ENCODE measurements around the gene RBP3. TPM values are rescaled to one million over a fixed set of nuclear protein-coding genes. Genes with fewer than 3 reads are reported as not detected.

Gene RBP3
- total RNA-seq (not detected), total RNA-seq (0 to 0.06 (median 0) reads per million in 29 experiments)
- total RNA-seq (2013) = not detected

GRCh38 chr10:47348138-47348651 lies at the start of gene RBP3:
Gene RBP3, plus strand, starts transcription at chr10:47348363. Its CDS starts 122 bp downstream, at chr10:47348485.
- DNase-seq (no peak), ATAC-seq (replicated peaks in 1 of 4) (no peak)
- H3K4me3 Mint-ChIP-seq = no peak within 1 kb of the TSS
- WGBS (ENCODE audit: insufficient coverage) = 78% methylated on average over 4 of the region's 5 CpGs
- no peaks in the 10 kb centered on the region for H3K27me3 Mint-ChIP-seq
- Histone ChIP-seq H3K36me3 (ENCODE audit: control insufficient read depth in 2 of 2, extremely low read depth in 1 of 2, insufficient read depth in 1 of 2, low read length in 1 of 2) (no peaks in the 10 kb centered on the region), H3K4me3 (ENCODE audit: control insufficient read depth in 1 of 2, extremely low read depth in 1 of 2, low read length in 1 of 2) (no peak within 1 kb of the TSS), H3K27ac (ENCODE audit: low read length) (no peak within 1 kb of the TSS), H3K27me3 (replicated peaks in 1 of 2; ENCODE audit: control insufficient read depth in 2 of 2, extremely low read depth in 1 of 2, insufficient read depth in 2 of 2, low read length in 1 of 2) (peaks cover 0 to 11% of the 10 kb centered on the region in 2 experiments), H3K4me1 (ENCODE audit: control insufficient read depth in 1 of 2, extremely low read depth in 1 of 2, insufficient read depth in 2 of 2, low read length in 2 of 2) (no peaks in the 10 kb centered on the region), H3K9me3 (no peaks in the 10 kb centered on the region)
- no peak within 1 kb of the TSS for H3K27ac Mint-ChIP-seq
- ChIA-PET CTCF (interaction anchor here in 1 of 2 donors (0.5 kb wide), 1 partner anchor 1339 kb away, joined by 5 read pairs; no protein-coding TSS in a partner anchor), POLR2A (no interaction called here)
- no peaks in the 10 kb centered on the region for H3K9me3 Mint-ChIP-seq
- H3K36me3 Mint-ChIP-seq = no peaks in the 10 kb centered on the region
- H3K4me1 Mint-ChIP-seq = no peaks in the 10 kb centered on the region

GRCh38 chr10:47298715-47299114 lies 49.4 kb upstream of the RBP3 start:
- H3K4me1 Mint-ChIP-seq = peaks cover 12 to 26% (median 21%) of the 10 kb centered on the region in 3 donors
- Histone ChIP-seq H3K4me1 (ENCODE audit: control insufficient read depth in 1 of 2, extremely low read depth in 1 of 2, insufficient read depth in 2 of 2, low read length in 2 of 2) (peaks cover 0 to 20% of the 10 kb centered on the region in 2 experiments), H3K4me3 (ENCODE audit: control insufficient read depth in 1 of 2, extremely low read depth in 1 of 2, low read length in 1 of 2) (no peak overlapping the region), H3K36me3 (ENCODE audit: control insufficient read depth in 2 of 2, extremely low read depth in 1 of 2, insufficient read depth in 1 of 2, low read length in 1 of 2) (no peaks in the 10 kb centered on the region), H3K27ac (ENCODE audit: low read length) (no peak overlapping the region), H3K27me3 (replicated peaks in 1 of 2; ENCODE audit: control insufficient read depth in 2 of 2, extremely low read depth in 1 of 2, insufficient read depth in 2 of 2, low read length in 1 of 2) (peaks cover 2 to 25% of the 10 kb centered on the region in 2 experiments), H3K9me3 (no peaks in the 10 kb centered on the region)
- no peak for ATAC-seq (replicated peaks in 1 of 4)
- POLR2A ChIA-PET = no interaction called here
- CTCF ChIA-PET = no interaction called here
- H3K27ac Mint-ChIP-seq = no peak overlapping the region
- H3K9me3 Mint-ChIP-seq = no peaks in the 10 kb centered on the region
- H3K36me3 Mint-ChIP-seq = no peaks in the 10 kb centered on the region
- no peak for DNase-seq
- H3K4me3 Mint-ChIP-seq = no peak overlapping the region
- H3K27me3 Mint-ChIP-seq = peaks cover 8 to 14% of the 10 kb centered on the region in 2 donors
- WGBS (ENCODE audit: insufficient coverage) = no CpG with 5 or more reads among the region's 1 CpG

- peaks cover 2 to 23% of the 10 kb centered on the region in 2 experiments for H3K27me3 ChIP-seq (replicated peaks in 1 of 2; ENCODE audit: control insufficient read depth in 2 of 2, extremely low read depth in 1 of 2, insufficient read depth in 2 of 2, low read length in 1 of 2)
- no peaks in the 10 kb centered on the region for H3K9me3 Mint-ChIP-seq
- peaks cover 0 to 20% of the 10 kb centered on the region in 2 experiments for H3K4me1 ChIP-seq (ENCODE audit: control insufficient read depth in 1 of 2, extremely low read depth in 1 of 2, insufficient read depth in 2 of 2, low read length in 2 of 2)
- H3K4me3 Mint-ChIP-seq = peak within 1 kb of the TSS; percentile 74 to 84 (median 74)
- H3K4me1 Mint-ChIP-seq = peaks cover 12 to 27% (median 21%) of the 10 kb centered on the region in 3 donors
- H3K27ac Mint-ChIP-seq = peak within 1 kb of the TSS in 1 of 2 donors; percentile 40
- peak within 1 kb of the TSS; percentile 37 to 63 for H3K4me3 ChIP-seq (ENCODE audit: control insufficient read depth in 1 of 2, extremely low read depth in 1 of 2, low read length in 1 of 2)
- no peaks in the 10 kb centered on the region for H3K9me3 ChIP-seq
- ATAC-seq (replicated peaks in 1 of 4) = peak; percentile 52 to 68 (median 58)
- ChIA-PET POLR2A (no interaction called here), CTCF (no interaction called here)
- H3K27me3 Mint-ChIP-seq = peaks cover 8 to 14% of the 10 kb centered on the region in 2 donors
- no peak within 1 kb of the TSS for H3K27ac ChIP-seq (ENCODE audit: low read length)
- peak in 7 of 35 experiments; percentile 13 to 29 (median 23) for DNase-seq
- H3K36me3 Mint-ChIP-seq = no peaks in the 10 kb centered on the region
- 4% methylated on average over 60 of the region's 64 CpGs for WGBS (ENCODE audit: insufficient coverage)
- H3K36me3 ChIP-seq (ENCODE audit: control insufficient read depth in 2 of 2, extremely low read depth in 1 of 2, insufficient read depth in 1 of 2, low read length in 1 of 2) = no peaks in the 10 kb centered on the region
These were observed 48.3 kb upstream of the RBP3 start, which contains the start of gene GDF10 for GRCh38 chr10:47299611-47300428. Gene GDF10, plus strand, starts transcription at chr10:47300197. Its CDS starts 455 bp downstream, at chr10:47300652.

- H3K4me3 Mint-ChIP-seq = peak overlapping the region; percentile 74 to 84 (median 74)
- no peaks in the 10 kb centered on the region for H3K36me3 ChIP-seq (ENCODE audit: control insufficient read depth in 2 of 2, extremely low read depth in 1 of 2, insufficient read depth in 1 of 2, low read length in 1 of 2)
- ChIA-PET POLR2A (no interaction called here), CTCF (interaction anchor here in 1 of 2 donors (1.4 kb wide), 1 partner anchor 11 kb away, joined by 4 read pairs; no protein-coding TSS in a partner anchor)
- H3K27me3 ChIP-seq (replicated peaks in 1 of 2; ENCODE audit: control insufficient read depth in 2 of 2, extremely low read depth in 1 of 2, insufficient read depth in 2 of 2, low read length in 1 of 2) = peaks cover 2 to 22% of the 10 kb centered on the region in 2 experiments
- no peaks in the 10 kb centered on the region for H3K9me3 ChIP-seq
- DNase-seq (no peak), ATAC-seq (replicated peaks in 1 of 4) (peak in 3 of 4 experiments; percentile 23 to 39 (median 33))
- H3K36me3 Mint-ChIP-seq = no peaks in the 10 kb centered on the region
- peaks cover 8 to 14% of the 10 kb centered on the region in 2 donors for H3K27me3 Mint-ChIP-seq
- no peak overlapping the region for H3K27ac ChIP-seq (ENCODE audit: low read length)
- 2% methylated on average over 45 of the region's 57 CpGs for WGBS (ENCODE audit: insufficient coverage)
- peaks cover 0 to 20% of the 10 kb centered on the region in 2 experiments for H3K4me1 ChIP-seq (ENCODE audit: control insufficient read depth in 1 of 2, extremely low read depth in 1 of 2, insufficient read depth in 2 of 2, low read length in 2 of 2)
- peaks cover 12 to 29% (median 21%) of the 10 kb centered on the region in 3 donors for H3K4me1 Mint-ChIP-seq
- H3K27ac Mint-ChIP-seq = no peak overlapping the region
- no peaks in the 10 kb centered on the region for H3K9me3 Mint-ChIP-seq
- H3K4me3 ChIP-seq (ENCODE audit: control insufficient read depth in 1 of 2, extremely low read depth in 1 of 2, low read length in 1 of 2) = peak overlapping the region; percentile 37 to 63
These were observed 47.7 kb upstream of the RBP3 start for GRCh38 chr10:47300429-47300931.

- no peak for ATAC-seq (replicated peaks in 1 of 4)
- peak overlapping the region in 1 of 2 donors; percentile 56 for H3K27ac Mint-ChIP-seq
- POLR2A ChIA-PET = no interaction called here
These were observed 46.3 kb upstream of the RBP3 start for GRCh38 chr10:47301833-47302232.

GRCh38 chr10:47303105-47303504 lies 45.1 kb upstream of the RBP3 start:
- Histone ChIP-seq H3K27ac (ENCODE audit: low read length) (no peak overlapping the region), H3K36me3 (ENCODE audit: control insufficient read depth in 2 of 2, extremely low read depth in 1 of 2, insufficient read depth in 1 of 2, low read length in 1 of 2) (no peaks in the 10 kb centered on the region), H3K27me3 (replicated peaks in 1 of 2; ENCODE audit: control insufficient read depth in 2 of 2, extremely low read depth in 1 of 2, insufficient read depth in 2 of 2, low read length in 1 of 2) (peaks cover 2 to 19% of the 10 kb centered on the region in 2 experiments), H3K4me3 (ENCODE audit: control insufficient read depth in 1 of 2, extremely low read depth in 1 of 2, low read length in 1 of 2) (no peak overlapping the region), H3K4me1 (ENCODE audit: control insufficient read depth in 1 of 2, extremely low read depth in 1 of 2, insufficient read depth in 2 of 2, low read length in 2 of 2) (peaks cover 0 to 31% of the 10 kb centered on the region in 2 experiments), H3K9me3 (no peaks in the 10 kb centered on the region)
- H3K4me1 Mint-ChIP-seq = peaks cover 38 to 43% (median 38%) of the 10 kb centered on the region in 3 donors
- no peaks in the 10 kb centered on the region for H3K36me3 Mint-ChIP-seq
- ChIA-PET CTCF (no interaction called here), POLR2A (interaction anchor here in 1 of 2 donors (0.5 kb wide), 1 partner anchor 309 kb away, joined by 5 read pairs; no protein-coding TSS in a partner anchor)
- no peaks in the 10 kb centered on the region for H3K9me3 Mint-ChIP-seq
- DNase-seq = no peak
- H3K27me3 Mint-ChIP-seq = peaks cover 8 to 14% of the 10 kb centered on the region in 2 donors
- no peak overlapping the region for H3K4me3 Mint-ChIP-seq
- WGBS (ENCODE audit: insufficient coverage) = 100% methylated on average over 3 of the region's 7 CpGs
- H3K27ac Mint-ChIP-seq = peak overlapping the region in 1 of 2 donors; percentile 11
- no peak for ATAC-seq (replicated peaks in 1 of 4)

More at GRCh38 chr10:47301833-47302232, 46.3 kb upstream of the RBP3 start:
- H3K9me3 Mint-ChIP-seq = no peaks in the 10 kb centered on the region
- H3K36me3 Mint-ChIP-seq = no peaks in the 10 kb centered on the region
- H3K27me3 Mint-ChIP-seq = peaks cover 8 to 14% of the 10 kb centered on the region in 2 donors
- DNase-seq = no peak
- H3K4me3 Mint-ChIP-seq = peak overlapping the region in 2 of 3 donors; percentile 9 to 84
- H3K9me3 ChIP-seq = no peaks in the 10 kb centered on the region
- H3K27ac ChIP-seq (ENCODE audit: low read length) = no peak overlapping the region
- H3K27me3 ChIP-seq (replicated peaks in 1 of 2; ENCODE audit: control insufficient read depth in 2 of 2, extremely low read depth in 1 of 2, insufficient read depth in 2 of 2, low read length in 1 of 2) = peaks cover 2 to 19% of the 10 kb centered on the region in 2 experiments
- no peaks in the 10 kb centered on the region for H3K36me3 ChIP-seq (ENCODE audit: control insufficient read depth in 2 of 2, extremely low read depth in 1 of 2, insufficient read depth in 1 of 2, low read length in 1 of 2)
- CTCF ChIA-PET = interaction anchor here in 1 of 2 donors (1.4 kb wide), 1 partner anchor 10 kb away, joined by 4 read pairs; no protein-coding TSS in a partner anchor
- 86% methylated on average over 2 of the region's 2 CpGs for WGBS (ENCODE audit: insufficient coverage)
- H3K4me1 ChIP-seq (ENCODE audit: control insufficient read depth in 1 of 2, extremely low read depth in 1 of 2, insufficient read depth in 2 of 2, low read length in 2 of 2) = peaks cover 0 to 20% of the 10 kb centered on the region in 2 experiments
- peaks cover 26 to 34% (median 26%) of the 10 kb centered on the region in 3 donors for H3K4me1 Mint-ChIP-seq
- H3K4me3 ChIP-seq (ENCODE audit: control insufficient read depth in 1 of 2, extremely low read depth in 1 of 2, low read length in 1 of 2) = no peak overlapping the region
